Measurements from ENCODE around the gene ZCWPW1. TPM values are rescaled to one million over a fixed set of nuclear protein-coding genes. Genes with fewer than 3 reads are reported as not detected.

The ZCWPW1 gene
- total and polyA plus RNA-seq, 2 donors, result 4.8 to 33.9 TPM

GRCh38 chr7:100415448-100415847 lies 13.1 kb downstream of the ZCWPW1 start:
- DNase-seq (ENCODE audit: low read depth in 6 of 9, low spot score in 9 of 9), result no peak
- no peak overlapping the region for H3K27ac ChIP-seq (ENCODE audit: low read depth in 1 of 2, low read length in 1 of 2)
- H3K36me3 ChIP-seq (ENCODE audit: control insufficient read depth in 2 of 2, insufficient read depth in 2 of 2, low read length in 1 of 2), result no peaks in the 10 kb centered on the region
- no peak overlapping the region for H3K4me3 ChIP-seq (ENCODE audit: low read length in 2 of 2)
- 98% methylated on average over 5 of the region's 5 CpGs for WGBS
- no peaks in the 10 kb centered on the region for H3K27me3 ChIP-seq (ENCODE audit: control insufficient read depth in 2 of 2, insufficient read depth in 1 of 2, low read length in 1 of 2)
- H3K9me3 ChIP-seq (ENCODE audit: control insufficient read depth in 2 of 2, insufficient read depth in 1 of 2, low read length in 1 of 2), result no peaks in the 10 kb centered on the region
- H3K4me1 ChIP-seq (ENCODE audit: control insufficient read depth in 2 of 2, insufficient read depth in 2 of 2, low read length in 2 of 2), result peaks cover 0 to 2% of the 10 kb centered on the region in 2 donors

DNA sequence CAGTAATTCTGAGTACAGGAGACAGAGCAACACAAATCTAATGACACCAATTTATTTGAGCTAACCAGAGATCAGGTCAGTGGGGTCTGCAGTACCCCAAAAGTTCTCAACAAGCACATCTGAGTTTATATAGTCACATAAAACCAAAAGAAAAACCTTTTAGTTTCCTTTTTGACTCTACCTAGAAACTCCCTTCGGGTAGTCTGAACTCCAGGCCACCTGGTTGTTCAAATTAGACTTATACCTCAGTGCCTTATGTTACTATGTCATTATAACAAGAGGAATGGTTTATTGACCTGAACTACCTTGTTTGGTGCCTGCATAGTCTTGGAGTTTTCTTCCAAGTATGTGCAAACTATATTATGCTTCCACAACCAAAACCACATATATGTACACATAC lies 14.6 kb downstream of the ZCWPW1 start:
- WGBS, result 71% methylated on average over 1 of the region's 1 CpG
- H3K36me3 ChIP-seq (ENCODE audit: control insufficient read depth in 2 of 2, insufficient read depth in 2 of 2, low read length in 1 of 2), result no peaks in the 10 kb centered on the region
- no peak for DNase-seq (ENCODE audit: low read depth in 6 of 9, low spot score in 9 of 9)
- H3K4me1 ChIP-seq (ENCODE audit: control insufficient read depth in 2 of 2, insufficient read depth in 2 of 2, low read length in 2 of 2), result peaks cover 0 to 4% of the 10 kb centered on the region in 2 donors
- no peak overlapping the region for H3K27ac ChIP-seq (ENCODE audit: low read depth in 1 of 2, low read length in 1 of 2)
- no peaks in the 10 kb centered on the region for H3K9me3 ChIP-seq (ENCODE audit: control insufficient read depth in 2 of 2, insufficient read depth in 1 of 2, low read length in 1 of 2)
- H3K27me3 ChIP-seq (ENCODE audit: control insufficient read depth in 2 of 2, insufficient read depth in 1 of 2, low read length in 1 of 2), result no peaks in the 10 kb centered on the region
- H3K4me3 ChIP-seq (ENCODE audit: low read length in 2 of 2), result no peak overlapping the region

DNA sequence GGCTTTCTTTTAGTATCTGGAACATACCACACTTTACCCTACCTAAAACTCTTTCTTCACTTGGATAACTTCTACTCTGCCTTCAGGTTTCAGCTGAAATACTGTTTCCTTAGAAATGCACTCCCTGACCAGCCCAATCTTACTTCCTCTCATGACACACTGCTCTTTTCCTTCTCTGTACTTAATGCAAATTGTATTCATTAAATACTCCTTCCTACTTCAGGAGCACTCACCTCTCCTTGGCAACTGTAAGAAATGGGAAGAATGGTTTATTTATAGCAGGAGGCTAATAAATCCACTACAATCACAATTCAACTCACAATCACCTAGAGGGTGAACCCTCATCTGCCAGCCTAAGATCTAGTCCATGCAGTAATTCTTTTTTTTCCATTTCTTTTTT lies 15.2 kb downstream of the ZCWPW1 start:
- H3K27ac ChIP-seq (ENCODE audit: low read depth in 1 of 2, low read length in 1 of 2), result no peak overlapping the region
- DNase-seq (ENCODE audit: low read depth in 6 of 9, low spot score in 9 of 9), result no peak
- no peaks in the 10 kb centered on the region for H3K36me3 ChIP-seq (ENCODE audit: control insufficient read depth in 2 of 2, insufficient read depth in 2 of 2, low read length in 1 of 2)
- H3K4me3 ChIP-seq (ENCODE audit: low read length in 2 of 2), result no peak overlapping the region
- H3K4me1 ChIP-seq (ENCODE audit: control insufficient read depth in 2 of 2, insufficient read depth in 2 of 2, low read length in 2 of 2), result peaks cover 0 to 9% of the 10 kb centered on the region in 2 donors
- H3K9me3 ChIP-seq (ENCODE audit: control insufficient read depth in 2 of 2, insufficient read depth in 1 of 2, low read length in 1 of 2), result no peaks in the 10 kb centered on the region
- H3K27me3 ChIP-seq (ENCODE audit: control insufficient read depth in 2 of 2, insufficient read depth in 1 of 2, low read length in 1 of 2), result no peaks in the 10 kb centered on the region

DNA sequence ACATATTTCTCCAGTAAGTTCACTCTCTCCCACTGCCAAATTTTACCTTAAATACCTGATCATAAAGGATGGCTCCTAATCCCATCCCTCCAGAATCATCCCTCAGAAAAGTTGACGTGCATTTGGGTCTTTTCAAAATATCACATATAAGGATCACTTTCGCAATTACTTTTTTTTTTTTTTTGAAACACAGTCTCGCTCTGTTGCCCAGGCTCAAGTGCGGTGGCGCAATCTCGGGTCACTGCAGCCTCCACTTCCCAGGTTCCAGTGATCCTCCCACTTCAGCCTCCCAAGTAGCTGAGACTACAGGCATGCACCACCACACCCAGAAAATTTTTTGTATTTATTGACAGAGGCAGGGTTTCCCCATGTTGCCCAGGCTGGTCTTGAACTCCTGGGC lies 17.4 kb downstream of the ZCWPW1 start:
- no peak for DNase-seq (ENCODE audit: low read depth in 6 of 9, low spot score in 9 of 9)
- Histone ChIP-seq H3K9me3 (ENCODE audit: control insufficient read depth in 2 of 2, insufficient read depth in 1 of 2, low read length in 1 of 2) (no peaks in the 10 kb centered on the region), H3K4me3 (ENCODE audit: low read length in 2 of 2) (no peak overlapping the region), H3K4me1 (ENCODE audit: control insufficient read depth in 2 of 2, insufficient read depth in 2 of 2, low read length in 2 of 2) (peaks cover 2 to 16% of the 10 kb centered on the region in 2 donors), H3K27me3 (ENCODE audit: control insufficient read depth in 2 of 2, insufficient read depth in 1 of 2, low read length in 1 of 2) (no peaks in the 10 kb centered on the region), H3K36me3 (ENCODE audit: control insufficient read depth in 2 of 2, insufficient read depth in 2 of 2, low read length in 1 of 2) (no peaks in the 10 kb centered on the region), H3K27ac (ENCODE audit: low read depth in 1 of 2, low read length in 1 of 2) (no peak overlapping the region)
- 97% methylated on average over 6 of the region's 6 CpGs for whole genome bisulfite sequencing

DNA sequence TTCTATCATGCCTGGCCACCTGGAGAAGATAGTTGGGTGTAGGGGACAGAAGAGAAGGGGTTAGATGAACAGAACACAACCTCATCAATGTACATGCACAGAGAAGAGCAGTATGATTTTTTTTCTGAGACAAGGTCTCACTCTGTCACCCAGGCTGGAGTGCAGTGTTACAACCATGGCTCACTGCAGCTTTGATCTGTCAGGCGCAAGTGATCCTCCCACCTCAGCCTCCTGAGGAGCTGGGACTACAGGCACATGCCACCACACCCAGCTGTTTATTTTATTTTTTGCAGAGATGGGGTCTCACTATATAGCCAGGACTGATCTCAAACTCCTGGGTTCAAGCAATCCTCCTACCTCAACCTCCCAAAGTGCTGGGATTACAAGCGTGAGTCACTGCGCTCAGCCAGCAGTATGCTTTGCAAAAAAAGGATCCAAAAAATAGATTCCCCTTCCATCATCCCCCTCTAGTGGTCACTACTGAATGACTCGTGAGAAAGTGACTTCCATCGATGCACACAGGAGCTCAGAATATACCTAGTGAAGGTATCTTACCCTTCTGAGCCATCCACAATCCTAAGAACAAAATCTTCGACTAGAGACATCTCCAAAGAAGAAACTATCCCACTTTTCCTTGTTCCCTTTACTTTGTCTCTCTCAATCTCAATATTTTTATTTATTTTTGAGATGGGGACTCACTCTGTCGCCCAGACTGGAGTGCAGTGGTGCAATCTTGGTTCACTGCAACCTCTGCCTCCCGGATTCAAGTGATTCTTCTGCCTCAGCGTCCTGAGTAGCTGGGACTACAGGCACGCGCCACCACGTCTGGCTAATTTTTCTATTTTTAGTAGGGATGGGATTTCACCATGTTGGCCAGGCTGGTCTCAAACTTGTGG lies 21.0 kb downstream of the ZCWPW1 start:
- Histone ChIP-seq H3K4me3 (ENCODE audit: low read length in 2 of 2) (no peak overlapping the region), H3K9me3 (ENCODE audit: control insufficient read depth in 2 of 2, insufficient read depth in 1 of 2, low read length in 1 of 2) (no peaks in the 10 kb centered on the region), H3K36me3 (ENCODE audit: control insufficient read depth in 2 of 2, insufficient read depth in 2 of 2, low read length in 1 of 2) (no peaks in the 10 kb centered on the region), H3K27me3 (ENCODE audit: control insufficient read depth in 2 of 2, insufficient read depth in 1 of 2, low read length in 1 of 2) (no peaks in the 10 kb centered on the region), H3K4me1 (ENCODE audit: control insufficient read depth in 2 of 2, insufficient read depth in 2 of 2, low read length in 2 of 2) (peaks cover 2 to 14% of the 10 kb centered on the region in 2 donors), H3K27ac (ENCODE audit: low read depth in 1 of 2, low read length in 1 of 2) (peak overlapping the region in 1 of 2 donors; percentile 13)
- WGBS, result 62% methylated on average over 12 of the region's 12 CpGs
- DNase-seq (ENCODE audit: low read depth in 6 of 9, low spot score in 9 of 9), result peak in 8 of 9 donors; percentile 29 to 84 (median 52)

DNA sequence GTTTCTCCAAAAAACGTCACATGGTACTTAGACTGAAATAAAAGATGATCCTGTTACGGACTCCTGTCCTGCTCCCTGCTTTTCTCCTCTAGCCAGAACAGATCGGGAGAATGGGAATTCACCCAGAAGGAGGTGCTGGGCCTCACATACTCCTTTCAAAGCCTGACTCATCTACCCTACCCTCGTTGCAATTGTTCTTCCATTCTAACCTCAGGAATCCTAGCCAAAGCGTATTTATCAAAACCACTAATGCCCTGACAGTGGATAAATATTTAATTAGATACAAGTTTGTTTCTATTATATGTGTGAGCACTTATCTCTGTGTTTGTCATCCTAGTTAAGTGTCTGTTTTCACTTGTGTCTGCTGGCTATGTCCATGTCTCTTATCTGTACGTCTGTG lies 21.7 kb downstream of the ZCWPW1 start:
- H3K4me1 ChIP-seq (ENCODE audit: control insufficient read depth in 2 of 2, insufficient read depth in 2 of 2, low read length in 2 of 2), result peaks cover 2 to 14% of the 10 kb centered on the region in 2 donors
- 79% methylated on average over 6 of the region's 6 CpGs for WGBS
- no peaks in the 10 kb centered on the region for H3K9me3 ChIP-seq (ENCODE audit: control insufficient read depth in 2 of 2, insufficient read depth in 1 of 2, low read length in 1 of 2)
- H3K36me3 ChIP-seq (ENCODE audit: control insufficient read depth in 2 of 2, insufficient read depth in 2 of 2, low read length in 1 of 2), result no peaks in the 10 kb centered on the region
- H3K27ac ChIP-seq (ENCODE audit: low read depth in 1 of 2, low read length in 1 of 2), result peak overlapping the region in 1 of 2 donors; percentile 13
- no peak overlapping the region for H3K4me3 ChIP-seq (ENCODE audit: low read length in 2 of 2)
- no peak for DNase-seq (ENCODE audit: low read depth in 6 of 9, low spot score in 9 of 9)
- no peaks in the 10 kb centered on the region for H3K27me3 ChIP-seq (ENCODE audit: control insufficient read depth in 2 of 2, insufficient read depth in 1 of 2, low read length in 1 of 2)

- Histone ChIP-seq H3K4me1 (ENCODE audit: control insufficient read depth in 2 of 2, insufficient read depth in 2 of 2, low read length in 2 of 2) (peaks cover under 1 to 14% of the 10 kb centered on the region in 2 donors), H3K27ac (ENCODE audit: low read depth in 1 of 2, low read length in 1 of 2) (no peak overlapping the region), H3K27me3 (ENCODE audit: control insufficient read depth in 2 of 2, insufficient read depth in 1 of 2, low read length in 1 of 2) (no peaks in the 10 kb centered on the region), H3K4me3 (ENCODE audit: low read length in 2 of 2) (no peak overlapping the region), H3K9me3 (ENCODE audit: control insufficient read depth in 2 of 2, insufficient read depth in 1 of 2, low read length in 1 of 2) (no peaks in the 10 kb centered on the region), H3K36me3 (ENCODE audit: control insufficient read depth in 2 of 2, insufficient read depth in 2 of 2, low read length in 1 of 2) (no peaks in the 10 kb centered on the region)
- no peak for DNase-seq (ENCODE audit: low read depth in 6 of 9, low spot score in 9 of 9)
- 100% methylated on average over 2 of the region's 2 CpGs for WGBS
Observed at GRCh38 chr7:100402241-100402640, 26.3 kb downstream of the ZCWPW1 start.

GRCh38 chr7:100401811-100402210 lies 26.7 kb downstream of the ZCWPW1 start:
- Histone ChIP-seq H3K36me3 (ENCODE audit: control insufficient read depth in 2 of 2, insufficient read depth in 2 of 2, low read length in 1 of 2) (no peaks in the 10 kb centered on the region), H3K4me3 (ENCODE audit: low read length in 2 of 2) (no peak overlapping the region), H3K27me3 (ENCODE audit: control insufficient read depth in 2 of 2, insufficient read depth in 1 of 2, low read length in 1 of 2) (no peaks in the 10 kb centered on the region), H3K27ac (ENCODE audit: low read depth in 1 of 2, low read length in 1 of 2) (no peak overlapping the region), H3K9me3 (ENCODE audit: control insufficient read depth in 2 of 2, insufficient read depth in 1 of 2, low read length in 1 of 2) (no peaks in the 10 kb centered on the region), H3K4me1 (ENCODE audit: control insufficient read depth in 2 of 2, insufficient read depth in 2 of 2, low read length in 2 of 2) (peaks cover 0 to 14% of the 10 kb centered on the region in 2 donors)
- 91% methylated on average over 5 of the region's 5 CpGs for WGBS
- no peak for DNase-seq (ENCODE audit: low read depth in 6 of 9, low spot score in 9 of 9)

DNA sequence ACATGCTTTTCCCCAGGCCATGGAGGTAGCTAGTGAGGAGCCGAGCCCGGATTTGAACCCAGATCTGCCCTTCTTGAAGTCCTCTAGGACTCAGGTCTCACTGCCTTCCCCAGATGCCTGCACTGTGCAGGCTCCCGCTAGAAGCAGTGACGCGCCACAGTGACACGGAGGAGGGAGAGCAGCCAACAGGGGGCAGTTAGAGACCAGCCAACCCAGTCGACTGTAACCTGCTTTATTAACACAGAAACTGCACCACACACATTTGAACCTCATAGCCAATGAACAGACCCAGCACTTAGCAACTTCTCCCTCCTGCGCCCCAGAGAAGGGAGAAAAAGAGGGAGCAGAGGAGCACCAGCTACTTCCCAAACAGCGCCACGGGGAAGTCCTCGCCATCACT lies 27.8 kb downstream of the ZCWPW1 start:
- Histone ChIP-seq H3K27me3 (ENCODE audit: control insufficient read depth in 2 of 2, insufficient read depth in 1 of 2, low read length in 1 of 2) (no peaks in the 10 kb centered on the region), H3K9me3 (ENCODE audit: control insufficient read depth in 2 of 2, insufficient read depth in 1 of 2, low read length in 1 of 2) (no peaks in the 10 kb centered on the region), H3K4me1 (ENCODE audit: control insufficient read depth in 2 of 2, insufficient read depth in 2 of 2, low read length in 2 of 2) (peaks cover 0 to 14% of the 10 kb centered on the region in 2 donors), H3K4me3 (ENCODE audit: low read length in 2 of 2) (no peak overlapping the region), H3K27ac (ENCODE audit: low read depth in 1 of 2, low read length in 1 of 2) (no peak overlapping the region), H3K36me3 (ENCODE audit: control insufficient read depth in 2 of 2, insufficient read depth in 2 of 2, low read length in 1 of 2) (no peaks in the 10 kb centered on the region)
- 92% methylated on average over 11 of the region's 11 CpGs for WGBS
- peak in 3 of 9 donors; percentile 5 to 28 (median 17) for DNase-seq (ENCODE audit: low read depth in 6 of 9, low spot score in 9 of 9)

Measured in thymus (tissue), 11 donors.